Raji (cell line): Measurements from ENCODE around the gene BMI1.

Source experiments
- POLR2A ChIP-seq: IDR thresholded peaks from 2 replicates; pipeline ENCODE4 v1.6.1; 2011; ENCODE audit warnings: low read depth, low read length, control low read depth; ENCODE audit not compliant: insufficient read depth

Gene BMI1

DNA sequence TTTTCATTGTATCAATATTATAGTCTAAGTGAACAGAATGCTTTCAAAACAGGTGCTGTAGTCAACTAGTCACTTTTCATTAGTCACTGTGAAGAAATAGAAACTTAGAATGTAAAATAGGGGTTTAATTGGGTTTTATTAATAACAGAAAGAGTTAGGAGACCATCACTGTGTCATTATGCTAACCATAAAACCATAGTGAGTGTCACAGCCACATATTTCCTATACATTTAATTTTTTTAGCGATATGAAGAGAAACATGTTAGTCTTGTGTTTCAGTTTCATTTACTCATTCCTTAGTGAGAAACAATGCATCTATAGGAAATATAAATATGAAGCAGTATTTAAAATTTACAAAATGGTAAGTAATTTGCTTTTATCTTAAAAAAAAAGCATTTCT is 46.6 kb downstream of the BMI1 start:
- TF ChIP-seq POLR2A: no peak

DNA sequence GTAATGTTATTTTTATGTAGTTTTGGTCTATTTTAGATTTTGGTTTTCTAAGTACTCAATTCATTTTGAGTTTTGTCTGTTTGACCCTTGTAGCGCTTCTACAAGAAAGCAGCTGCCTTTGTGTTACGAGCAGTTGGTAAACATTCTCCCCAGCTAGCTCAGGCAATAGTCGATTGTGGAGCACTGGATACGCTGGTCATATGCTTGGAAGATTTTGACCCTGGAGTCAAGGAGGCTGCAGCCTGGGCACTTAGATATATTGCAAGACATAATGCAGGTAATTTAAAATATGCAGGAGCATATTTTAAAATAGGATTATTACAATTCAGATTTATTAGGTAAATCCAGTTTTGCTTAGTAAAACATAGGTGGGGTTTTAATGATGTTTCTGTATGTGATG is 47.5 kb downstream of the BMI1 start:
- TF ChIP-seq POLR2A: no peak

GRCh38 chr10:22368981-22369380 is 48.1 kb downstream of the BMI1 start:
- no peak for TF ChIP-seq POLR2A

GRCh38 chr10:22369434-22370072 is 48.7 kb downstream of the BMI1 start:
- TF ChIP-seq POLR2A: no peak

DNA sequence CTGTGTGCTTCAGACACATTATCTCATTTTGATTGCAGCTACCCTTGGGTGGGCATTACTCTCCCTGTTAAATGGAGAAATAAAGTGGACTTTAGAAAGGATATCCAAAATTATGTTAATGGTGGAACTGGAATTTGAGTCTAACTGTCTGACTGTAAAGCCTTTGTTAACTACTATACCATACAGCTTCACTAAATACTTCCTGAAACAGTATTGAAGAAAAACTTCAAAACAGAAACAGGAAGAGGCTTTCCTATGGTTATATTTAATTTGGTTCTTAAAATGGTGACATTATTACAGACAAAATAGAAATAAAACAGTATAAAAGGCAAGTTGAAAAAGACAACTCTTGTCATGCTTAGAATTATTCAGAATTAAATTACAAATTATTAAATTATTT is 49.4 kb downstream of the BMI1 start:
- TF ChIP-seq POLR2A: no peak

GRCh38 chr10:22372298-22372697 is 51.4 kb downstream of the BMI1 start:
- no peak for TF ChIP-seq POLR2A

DNA sequence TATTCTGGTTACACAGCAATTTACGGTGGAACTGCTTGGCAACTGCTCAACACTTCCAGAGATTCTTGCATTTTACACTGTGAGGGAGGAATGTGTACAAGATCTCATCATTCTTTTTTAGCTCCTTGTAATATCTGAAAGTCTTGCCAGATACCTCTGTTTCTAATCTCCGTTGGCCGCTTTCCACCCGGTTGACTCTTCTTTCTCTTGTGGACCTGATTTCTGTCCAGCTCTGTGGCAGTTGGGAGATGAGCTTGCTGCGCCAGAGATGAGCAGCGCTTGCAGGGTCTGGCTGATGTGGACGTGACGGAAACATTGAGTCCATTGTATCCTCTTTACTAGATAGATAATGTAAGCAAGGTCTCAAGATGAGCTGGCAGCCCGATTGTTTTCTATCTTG is 52.0 kb downstream of the BMI1 start:
- no peak for TF ChIP-seq POLR2A

DNA sequence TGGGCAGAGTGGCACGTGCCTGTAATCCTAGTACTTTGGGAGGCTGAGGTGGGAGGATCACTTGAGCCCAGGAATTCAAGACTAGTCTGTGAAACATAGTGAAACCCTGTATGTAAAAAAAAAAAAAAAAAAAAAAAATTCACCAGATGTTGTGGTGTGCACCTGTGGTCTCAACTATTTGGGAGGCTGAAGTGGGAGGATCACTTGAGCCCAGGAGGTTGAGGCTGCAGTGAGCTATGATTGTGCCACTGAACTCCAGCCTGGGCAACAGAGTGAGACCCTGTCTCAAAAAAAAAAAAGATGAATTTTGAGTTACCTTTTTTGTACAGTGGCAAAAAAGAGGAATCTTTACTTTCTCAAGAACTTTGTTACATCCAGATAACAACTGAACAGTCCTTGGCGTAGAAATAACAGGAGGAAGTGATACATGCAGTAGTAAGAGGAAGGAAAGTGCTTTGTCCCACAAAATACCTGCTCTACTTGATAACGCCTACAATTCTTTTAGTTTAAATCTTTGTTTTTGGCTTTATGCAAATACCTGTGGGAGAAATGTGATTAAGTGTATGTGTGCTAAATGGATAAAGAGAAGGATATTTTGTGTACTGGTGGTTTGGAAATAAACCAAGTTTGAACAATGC is 53.7 kb downstream of the BMI1 start:
- no peak for TF ChIP-seq POLR2A

DNA sequence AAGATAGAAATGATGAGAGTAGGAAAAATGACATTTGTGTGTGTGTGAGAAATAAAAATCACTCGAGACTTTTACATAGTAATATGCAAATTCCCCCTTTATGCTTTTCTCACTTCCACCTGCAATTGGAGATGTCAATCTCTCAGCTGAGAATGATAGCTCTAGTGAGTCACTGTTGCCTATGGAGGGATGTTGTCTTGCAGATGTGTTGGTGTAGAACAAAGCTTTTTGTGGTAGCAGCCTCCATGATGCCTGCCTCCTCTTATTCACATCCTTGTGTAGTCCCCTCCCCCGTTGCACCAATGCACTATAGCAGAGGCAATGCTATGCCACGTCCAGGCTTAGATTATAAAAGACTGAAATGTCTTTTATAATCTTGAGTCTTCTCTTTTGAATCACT is 58.2 kb downstream of the BMI1 start:
- no peak for TF ChIP-seq POLR2A
